ENCODE data around the gene GYS2.
"Not testable (repeated sequence)": the region's sequence is repeated elsewhere in the genome, so short reads cannot be mapped to it uniquely, and the experiment has no call there.

GYS2 gene

DNA sequence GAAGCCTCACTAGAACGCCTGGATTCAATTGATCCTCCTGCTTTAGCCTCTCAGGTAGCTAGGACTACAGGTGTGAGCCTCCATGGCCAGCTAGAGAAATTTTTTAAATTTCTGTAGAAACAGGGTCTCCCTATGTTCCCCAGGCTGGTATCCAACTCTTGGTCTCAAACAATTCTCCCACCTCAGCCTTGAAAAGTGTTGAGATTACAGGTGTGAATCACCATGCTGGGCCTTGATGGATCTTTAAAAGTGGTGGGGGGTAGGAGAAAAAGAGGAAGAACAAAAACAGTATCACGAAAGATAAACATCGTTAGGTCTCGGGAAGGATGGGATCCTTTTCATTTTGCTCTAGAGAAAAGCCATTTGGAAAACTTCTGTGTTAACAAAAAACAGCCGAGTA is 4.5 kb downstream of the GYS2 start:
- DNase-seq (ENCODE audit: low read depth in 2 of 2) = no peak

DNA sequence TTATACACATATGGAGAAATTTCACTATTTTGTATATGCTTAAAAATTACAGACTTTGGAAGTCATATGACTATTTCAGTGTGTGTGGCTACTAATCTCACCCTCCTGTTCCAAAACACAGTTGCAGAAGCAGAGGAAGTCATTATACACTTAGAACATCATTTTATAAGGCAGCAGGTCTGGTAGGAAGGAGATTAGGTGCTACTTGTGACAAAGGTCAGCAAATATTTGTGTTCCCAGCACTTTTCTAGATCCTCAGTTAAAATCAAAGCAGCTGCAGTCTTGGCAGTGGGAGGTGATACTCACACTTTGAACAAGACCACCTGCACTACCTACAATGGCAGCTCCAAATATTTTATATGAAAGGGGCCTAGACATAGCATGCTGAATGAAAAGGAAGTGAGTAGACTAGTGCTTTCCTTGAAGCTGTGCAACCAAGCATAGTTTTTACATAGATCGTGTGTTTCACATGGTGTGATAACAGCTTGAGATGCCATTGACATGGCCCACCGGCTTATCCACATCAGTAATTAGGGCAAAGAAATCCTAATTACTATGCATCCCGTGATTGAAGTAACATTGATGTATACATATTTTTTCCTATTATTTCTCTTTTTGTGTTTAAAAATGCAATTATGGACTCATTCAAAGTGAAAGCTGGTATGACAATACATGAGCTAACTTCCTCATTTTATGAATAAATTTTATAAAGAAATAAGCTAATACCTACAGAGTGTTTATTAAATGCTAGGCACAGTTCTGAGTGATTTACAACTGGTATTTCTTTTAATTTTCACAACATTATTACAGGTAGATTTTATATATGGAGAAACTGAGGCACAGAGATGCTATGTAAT is 5.3 kb downstream of the GYS2 start:
- no peak for DNase-seq (ENCODE audit: low read depth in 2 of 2)

DNA sequence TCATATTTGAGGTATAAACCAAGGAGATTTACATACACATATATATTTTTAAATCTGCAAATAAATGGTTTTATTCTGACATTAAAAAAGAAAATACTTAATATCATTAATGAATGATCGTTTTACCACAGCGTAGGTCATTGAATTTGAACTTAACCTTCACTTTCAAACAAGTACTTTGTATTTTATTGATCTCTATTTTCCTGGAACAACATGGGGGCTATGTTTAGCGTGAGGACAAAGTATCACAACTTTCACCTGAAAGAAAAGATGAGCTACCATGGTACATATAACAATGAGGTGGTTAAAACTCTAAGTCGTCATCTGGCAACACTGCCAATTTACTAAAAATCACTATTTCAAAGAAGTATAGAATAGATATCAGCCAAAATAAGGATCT is 6.0 kb downstream of the GYS2 start:
- no peak for DNase-seq (ENCODE audit: low read depth in 2 of 2)

DNA sequence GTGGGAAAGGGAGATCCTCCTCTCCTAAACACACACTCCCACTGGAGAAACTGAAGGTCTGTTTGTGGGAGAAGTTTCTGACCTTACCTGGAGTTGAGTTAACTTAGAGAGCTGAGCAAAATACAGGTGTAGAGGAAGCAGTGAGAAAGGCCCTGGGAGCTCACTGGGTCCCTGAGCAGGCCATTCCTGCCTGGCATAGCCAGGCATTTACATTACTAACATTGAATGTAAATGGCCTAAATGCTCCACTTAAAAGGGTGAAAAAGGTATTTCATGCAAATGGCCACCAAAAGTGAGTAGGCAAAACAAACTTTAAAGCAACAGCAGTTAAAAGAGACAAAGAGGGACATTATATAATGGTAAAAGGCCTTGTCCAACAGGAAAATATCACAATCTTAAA is 9.3 kb downstream of the GYS2 start:
- DNase-seq (ENCODE audit: low read depth in 2 of 2) = not testable (repeated sequence)

DNA sequence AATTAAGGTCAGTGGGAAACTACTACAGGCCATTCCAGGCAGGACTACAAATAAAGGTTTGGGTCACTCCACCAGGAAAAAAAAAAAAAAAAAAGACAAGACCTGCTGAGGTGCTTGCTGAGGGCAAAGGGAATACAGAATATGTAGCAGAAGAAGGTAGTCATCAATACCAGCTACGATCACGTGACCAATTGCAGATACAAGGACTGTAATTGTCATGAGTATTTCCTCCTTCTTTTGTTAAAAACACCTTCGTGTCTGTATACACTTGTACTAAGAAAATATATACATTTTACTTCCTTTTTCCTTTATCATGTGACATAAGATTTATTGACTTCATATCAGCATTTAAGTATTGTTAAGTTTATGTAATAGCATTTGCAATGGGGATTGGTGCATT is 19.2 kb downstream of the GYS2 start:
- no peak for DNase-seq (ENCODE audit: low read depth in 2 of 2)

DNA sequence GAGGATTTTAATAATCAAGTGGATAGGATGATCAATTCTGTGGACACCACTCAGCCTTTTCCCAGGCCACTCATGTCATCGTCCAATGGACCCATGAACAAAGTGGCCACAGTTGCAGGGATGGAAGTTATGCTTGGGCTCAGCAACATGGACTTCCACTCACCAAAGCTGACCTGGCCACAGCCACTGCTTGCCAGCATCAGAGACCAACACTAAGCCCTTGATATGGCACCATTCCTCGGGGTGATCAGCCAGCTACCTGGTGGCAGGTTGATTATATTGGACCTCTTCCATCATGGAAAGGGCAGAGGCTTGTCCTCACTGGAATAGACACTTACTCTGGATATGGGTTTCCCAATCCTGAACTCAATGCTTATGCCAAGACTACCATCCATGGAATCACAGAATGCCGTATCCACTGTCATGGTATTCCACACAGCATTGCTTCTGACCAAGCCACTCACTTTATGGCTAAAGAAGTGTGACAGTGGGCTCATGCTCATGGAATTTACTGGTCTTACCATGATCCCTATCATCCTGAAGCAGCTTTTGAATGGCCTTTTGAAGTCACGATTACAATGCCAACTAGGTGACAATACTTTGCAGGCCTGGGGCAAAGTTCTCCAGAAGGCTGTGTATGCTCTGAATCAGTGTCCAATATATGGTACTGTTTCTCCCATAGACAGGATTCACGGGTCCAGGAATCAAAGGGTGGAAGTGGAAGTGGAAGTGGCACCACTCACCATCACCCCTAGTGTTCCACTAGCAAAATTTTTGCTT is 20.1 kb downstream of the GYS2 start:
- not testable (repeated sequence) for DNase-seq (ENCODE audit: low read depth in 2 of 2)

DNA sequence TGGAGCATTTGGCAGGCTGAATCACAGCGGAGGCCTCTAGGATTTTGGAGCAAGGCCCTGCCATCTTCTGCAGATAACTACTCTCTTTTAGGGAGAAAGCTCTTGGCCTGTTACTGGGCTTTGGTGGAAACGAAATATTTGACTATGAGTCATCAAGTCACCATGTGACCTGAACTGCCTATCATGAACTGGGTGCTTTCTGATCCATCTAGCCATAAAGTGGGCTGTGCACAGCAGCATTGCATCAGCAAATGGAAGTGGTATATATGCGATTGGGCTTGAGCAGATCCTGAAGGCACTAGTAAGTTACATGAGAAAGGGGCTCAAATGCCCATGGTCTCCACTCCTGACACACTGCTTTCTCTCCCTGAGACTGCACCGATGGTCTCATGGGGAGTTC is 21.1 kb downstream of the GYS2 start:
- DNase-seq (ENCODE audit: low read depth in 2 of 2) = no peak

DNA sequence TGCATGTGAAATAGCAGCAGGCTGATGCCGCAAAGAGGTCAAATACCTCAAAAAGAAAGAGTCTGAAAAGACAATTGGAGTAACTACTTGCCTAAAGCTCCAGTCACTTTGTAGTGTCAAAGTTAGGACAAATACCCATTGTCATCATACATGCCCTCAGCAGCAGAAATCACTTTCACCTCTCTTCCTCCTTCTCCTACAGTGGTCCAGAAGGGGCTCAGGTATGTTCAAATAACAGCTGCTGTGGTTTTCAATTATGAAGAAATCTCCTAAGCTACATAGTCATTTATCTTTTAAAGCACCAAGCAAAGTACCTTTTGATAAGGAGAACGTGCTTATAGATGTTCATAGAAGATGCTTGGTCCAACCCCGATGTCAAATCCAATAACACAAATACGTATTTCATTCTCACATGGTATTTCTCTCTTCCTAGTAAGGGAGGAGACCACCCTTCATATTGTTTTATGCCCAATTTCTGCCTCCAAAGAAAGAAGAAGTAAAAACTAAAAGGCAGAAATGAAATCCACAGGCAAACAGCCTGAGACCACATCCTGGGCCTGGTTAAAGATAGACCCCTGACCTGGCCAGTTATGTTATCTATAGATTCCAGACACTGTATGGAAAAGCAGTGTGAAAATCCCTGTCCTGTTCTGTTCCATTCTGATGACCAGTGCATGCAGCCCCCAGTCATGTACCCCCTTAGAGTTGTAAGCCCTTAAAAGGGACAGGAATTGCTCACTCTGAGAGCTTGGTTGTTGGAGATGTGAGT is 23.7 kb downstream of the GYS2 start:
- no peak for DNase-seq (ENCODE audit: low read depth in 2 of 2)

DNA sequence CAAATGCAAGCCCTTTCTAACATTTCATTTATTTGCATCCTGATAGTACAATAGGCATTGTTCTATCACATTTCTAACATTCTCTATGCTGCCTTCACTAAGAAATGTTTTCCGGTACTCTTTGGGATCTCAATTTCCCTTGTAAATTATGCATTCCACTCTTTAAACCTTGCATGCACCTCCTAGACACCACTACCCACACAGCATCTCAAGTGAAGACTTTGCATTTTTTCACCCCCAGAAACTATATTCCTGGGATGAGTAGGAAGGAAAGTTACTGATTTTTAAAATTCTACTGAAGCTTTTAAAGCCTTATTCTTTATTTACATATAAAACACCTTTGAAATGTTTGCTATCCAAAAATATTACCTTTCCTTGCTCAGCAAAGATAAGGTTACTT is 27.1 kb downstream of the GYS2 start:
- no peak for DNase-seq (ENCODE audit: low read depth in 2 of 2)

DNA sequence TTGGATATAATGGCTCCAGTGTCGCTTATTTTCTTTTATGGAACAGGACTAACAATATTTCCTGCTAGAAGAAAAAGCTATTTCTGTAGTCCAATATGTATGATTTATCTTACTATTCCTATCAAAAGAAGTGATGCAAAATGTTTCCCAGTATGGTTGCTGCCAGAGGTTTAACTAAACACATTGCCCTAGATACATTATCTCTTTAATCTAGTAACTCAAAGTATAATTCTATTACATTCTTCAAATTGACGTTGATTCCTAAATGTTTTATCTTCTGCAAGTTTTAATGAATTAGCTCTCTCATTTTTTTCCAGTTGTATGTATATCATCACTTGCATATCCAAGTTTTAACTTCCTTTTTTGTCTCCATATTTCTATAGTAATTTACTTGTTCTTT is 28.2 kb downstream of the GYS2 start:
- DNase-seq (ENCODE audit: low read depth in 2 of 2) = no peak

DNA sequence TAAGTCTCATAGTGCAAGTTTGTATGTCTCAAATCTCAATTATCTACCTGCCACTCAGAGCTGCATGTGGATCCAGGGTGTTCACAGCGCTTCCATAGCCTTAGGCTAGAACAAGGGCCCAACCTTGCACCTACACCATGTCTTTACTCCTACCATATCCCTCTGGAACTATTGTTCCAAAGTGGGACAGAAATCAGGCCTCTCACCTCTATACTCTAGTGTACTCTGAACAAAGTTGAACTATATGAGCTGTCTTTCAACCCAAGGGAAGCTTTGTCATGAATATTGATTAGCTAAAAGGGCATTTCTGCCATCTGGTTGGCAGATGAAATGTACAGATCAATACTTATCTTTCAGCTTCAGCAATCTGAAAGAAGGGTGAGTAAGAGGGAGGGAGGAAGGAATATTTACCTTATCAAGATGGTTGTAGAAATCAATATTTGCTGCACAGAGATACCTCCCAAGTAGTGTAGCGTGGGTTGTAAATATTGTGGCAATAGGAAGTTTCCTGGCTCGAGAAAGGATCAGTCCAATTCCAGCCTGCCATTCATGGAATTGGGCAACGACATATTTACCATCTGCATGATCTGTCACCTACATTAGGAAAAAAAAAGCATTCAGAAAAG is 30.8 kb downstream of the GYS2 start:
- DNase-seq (ENCODE audit: low read depth in 2 of 2) = no peak

DNA sequence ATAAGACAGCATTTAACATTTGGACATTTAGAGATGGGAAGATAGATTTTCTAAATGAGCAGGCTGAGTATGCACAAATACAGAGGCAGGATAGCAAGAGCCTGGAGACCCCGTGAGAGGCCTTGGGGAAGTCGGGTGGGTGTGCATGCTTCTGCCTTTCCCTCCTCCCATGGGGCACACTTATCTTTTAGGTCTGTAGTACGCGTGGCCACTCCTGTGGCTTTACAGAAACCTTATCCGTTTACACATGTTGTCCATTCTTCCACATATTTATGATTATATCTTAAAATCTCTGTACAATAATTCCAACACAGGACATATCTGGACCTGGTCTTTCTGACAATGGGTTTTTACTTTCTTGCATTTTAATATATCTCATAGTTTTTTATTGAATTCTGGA is 33.6 kb downstream of the GYS2 start:
- DNase-seq (ENCODE audit: low read depth in 2 of 2) = no peak

DNA sequence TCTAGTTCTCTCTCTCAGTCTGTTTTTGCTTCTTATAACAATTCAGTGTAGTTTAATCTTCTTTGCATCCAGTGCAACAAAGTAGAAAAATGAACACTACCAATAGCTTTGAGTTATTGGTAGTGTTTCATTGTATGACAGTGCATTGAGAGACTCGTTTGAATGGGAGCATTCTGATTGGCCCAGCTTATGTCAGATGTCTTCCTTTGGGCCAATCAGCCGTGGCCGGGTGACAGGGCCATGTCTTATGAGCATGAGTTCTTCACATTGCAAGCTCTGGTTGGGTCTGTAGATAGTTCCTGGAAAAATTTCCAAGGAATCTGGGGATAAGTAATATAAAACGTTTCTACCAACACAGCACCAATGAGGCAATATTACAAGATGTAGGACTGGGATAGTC is 36.5 kb downstream of the GYS2 start:
- no peak for DNase-seq (ENCODE audit: low read depth in 2 of 2)

DNA sequence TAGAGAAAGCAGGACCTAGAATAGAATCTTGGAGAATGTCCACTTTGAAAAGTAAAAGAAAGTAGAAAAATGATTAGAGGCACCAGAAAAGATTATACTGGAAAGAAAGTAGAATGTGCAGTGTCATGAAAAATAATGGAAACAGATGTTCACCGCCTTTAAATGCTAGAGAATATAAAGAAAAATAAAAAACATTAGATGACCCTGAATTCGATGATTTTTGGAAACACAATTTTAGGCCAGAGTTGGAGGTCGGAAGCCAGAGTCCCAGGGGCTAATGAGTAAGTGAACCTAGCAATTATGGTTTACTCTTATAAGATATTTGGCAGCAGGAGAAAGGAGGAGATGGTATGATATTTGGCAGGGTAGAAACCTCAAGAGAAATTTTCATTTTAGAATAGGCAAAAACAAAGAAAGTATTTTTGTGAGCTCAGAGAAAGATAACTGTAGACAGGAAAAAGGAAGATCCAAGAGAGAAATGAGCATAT is 37.7 kb downstream of the GYS2 start:
- DNase-seq (ENCODE audit: low read depth in 2 of 2) = no peak

DNA sequence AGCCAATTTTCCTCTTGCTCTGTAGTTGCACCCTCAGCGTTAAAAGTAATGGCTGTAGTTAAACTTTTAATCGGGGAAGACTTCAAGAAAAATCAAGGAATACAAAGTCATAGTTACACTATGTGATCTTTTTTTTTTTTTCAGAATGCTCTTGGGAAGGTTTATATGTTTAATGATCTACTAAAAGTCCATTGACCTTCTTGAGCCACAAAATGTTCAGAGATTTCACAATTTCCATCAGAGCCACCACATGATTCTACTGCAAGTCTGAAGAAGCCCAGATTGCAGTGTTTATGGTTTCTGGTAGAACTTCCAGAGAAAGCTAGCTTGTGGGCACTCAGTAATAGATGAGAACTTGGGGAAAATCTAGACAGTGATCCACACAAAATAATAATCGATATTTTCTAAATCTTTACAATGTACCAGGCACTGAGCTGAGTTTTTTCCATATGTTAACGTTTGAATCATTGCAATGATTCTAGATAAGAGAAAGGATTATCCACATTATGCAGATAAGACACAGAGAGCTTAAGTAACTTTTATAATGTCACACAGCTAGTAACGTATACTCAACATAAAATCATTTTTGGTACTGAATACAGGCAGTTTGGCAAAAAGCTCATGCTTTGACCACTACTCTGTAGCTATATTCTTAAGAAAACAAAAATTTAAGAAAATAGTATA is 38.3 kb downstream of the GYS2 start:
- no peak for DNase-seq (ENCODE audit: low read depth in 2 of 2)

DNA sequence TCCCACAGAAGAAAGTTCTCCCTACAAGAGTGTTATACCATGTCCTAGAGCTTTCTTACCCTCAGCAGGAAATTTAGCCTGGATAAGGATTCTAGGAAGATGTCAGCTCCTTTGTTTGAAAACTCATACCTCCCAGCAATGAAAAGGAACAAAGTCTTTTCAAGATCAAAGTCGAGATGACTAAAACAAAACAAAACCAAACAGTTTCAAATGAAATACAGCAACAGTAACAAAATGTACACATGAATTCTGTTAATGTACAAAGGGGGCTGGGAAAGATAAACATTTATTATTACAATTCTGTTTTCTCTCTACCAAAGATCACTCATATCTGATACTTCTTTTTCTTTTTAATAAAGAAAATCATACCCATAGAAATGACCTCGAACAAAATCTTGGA is 41.8 kb downstream of the GYS2 start:
- no peak for DNase-seq (ENCODE audit: low read depth in 2 of 2)

DNA sequence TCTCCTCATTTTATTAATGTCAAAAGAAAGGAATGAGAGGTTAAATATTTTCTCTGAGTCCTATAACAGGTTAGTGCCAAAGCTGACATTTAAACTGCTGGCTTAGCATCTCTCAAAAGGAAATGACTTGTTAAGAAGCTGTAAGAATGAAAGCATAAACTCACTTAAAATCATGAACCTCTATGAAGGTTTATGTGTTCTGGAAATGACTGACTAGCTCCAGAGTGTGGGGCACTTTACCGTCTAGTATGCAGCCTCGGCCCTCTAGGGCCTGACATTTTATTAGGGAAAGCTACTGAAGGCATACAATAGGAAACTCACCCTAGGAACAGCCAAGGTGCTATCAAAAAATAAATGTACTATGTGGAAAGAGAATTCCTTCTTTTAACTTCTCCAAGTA is 43.5 kb downstream of the GYS2 start:
- no peak for DNase-seq (ENCODE audit: low read depth in 2 of 2)

DNA sequence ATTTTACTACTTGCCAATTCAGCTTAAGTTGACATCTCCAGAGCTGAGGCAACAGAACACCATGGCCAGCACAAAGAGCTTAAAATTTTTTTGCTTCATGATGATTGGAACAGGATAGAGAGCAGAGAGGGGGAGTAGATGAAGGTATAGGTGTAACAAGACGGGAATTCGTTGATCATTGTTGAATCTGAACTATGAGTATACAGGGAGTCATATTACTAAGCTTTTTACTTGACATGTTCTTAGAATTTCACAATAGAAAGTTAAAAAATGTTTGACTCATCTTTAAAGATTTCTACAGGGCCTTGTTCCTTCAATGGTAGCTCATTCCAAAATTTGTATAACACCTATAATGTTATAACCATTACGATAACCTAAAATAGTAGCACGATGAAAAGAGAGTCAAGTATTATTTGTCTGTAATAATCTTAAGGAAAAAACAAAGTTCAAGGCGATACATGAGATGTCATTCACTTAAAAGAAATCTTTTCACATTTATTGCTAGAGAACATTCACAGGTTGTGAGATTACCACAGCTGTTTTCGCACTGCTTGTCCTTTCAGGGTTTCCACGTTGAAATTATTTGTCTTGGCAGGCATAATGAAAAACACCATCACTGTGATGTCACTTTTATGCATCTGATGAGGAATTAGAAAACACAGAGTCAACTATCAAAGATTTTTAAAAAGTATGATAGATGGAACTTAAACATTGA is 44.6 kb downstream of the GYS2 start:
- DNase-seq (ENCODE audit: low read depth in 2 of 2) = no peak

DNA sequence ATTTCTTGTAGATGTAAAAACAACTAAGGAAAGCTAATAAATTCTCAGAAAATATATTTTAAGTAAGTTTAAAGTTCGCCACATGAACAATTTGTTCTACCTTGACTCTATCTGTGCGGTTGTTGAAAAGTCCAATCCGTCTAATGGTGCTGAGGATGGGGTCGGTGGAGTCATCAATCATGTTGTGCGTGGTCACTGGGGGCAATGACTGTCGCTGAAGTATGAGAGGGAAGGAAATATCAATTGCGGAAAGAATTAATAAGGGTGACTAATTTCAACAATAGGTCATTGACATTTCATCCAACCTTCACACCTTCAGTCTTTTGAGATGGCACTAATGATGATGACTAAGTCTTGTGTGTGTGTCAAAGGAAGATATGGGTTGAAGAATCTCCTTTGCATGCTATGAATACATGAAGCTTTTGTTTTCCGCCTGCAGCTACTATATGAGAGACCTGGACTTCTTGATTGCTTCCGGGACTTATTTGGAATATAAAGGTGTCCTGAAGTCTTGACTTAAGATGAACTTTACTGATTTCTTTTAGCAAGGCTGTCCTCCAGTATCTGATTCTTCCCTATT is 46.5 kb downstream of the GYS2 start:
- no peak for DNase-seq (ENCODE audit: low read depth in 2 of 2)

DNA sequence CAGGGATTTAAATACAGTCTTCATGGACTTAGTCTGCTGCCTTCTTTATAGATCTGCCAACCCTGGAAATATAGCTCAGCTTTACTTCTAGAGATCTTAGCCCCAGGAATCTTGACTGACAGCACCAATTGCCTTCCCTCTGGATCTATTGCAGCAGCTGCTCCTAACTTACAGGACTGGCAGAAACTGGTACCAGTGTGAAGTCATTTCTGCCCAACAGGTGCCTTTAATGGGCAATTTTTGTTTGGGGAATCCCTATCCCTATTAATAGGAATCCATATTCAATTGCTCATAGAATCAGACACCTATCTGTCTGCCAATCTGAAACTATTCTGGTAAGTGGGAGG is 51.3 kb downstream of the GYS2 start:
- no peak for DNase-seq (ENCODE audit: low read depth in 2 of 2)
